Panc1 (cell line): ENCODE data around the gene RSAD2. TPM values are rescaled to one million over a fixed set of nuclear protein-coding genes. Genes with fewer than 3 reads are reported as not detected.

ENCODE experiments used
- ATAC-seq: fragments of 200-7000 bp; cut with Tn5 transposase; 2 replicates; pipeline ENCODE4 v1.9.1; 2020; ENCODE audit warnings: mild to moderate bottlenecking, moderate library complexity
- BruUV-seq: library from RNA; stranded (reverse); fragments of 400-500 nt; replicated peaks from 2 replicates; lab custom pipeline; 2021; lab: Mats Ljungman, UMichigan
- CTCF ChIA-PET: fragments of 300-600 bp; sonication (Branson Sonifier 250); formaldehyde crosslinking; loops from one replicate; lab custom pipeline; 2022; ENCODE audit warnings: antibody characterized with exemption; lab: Charles Lee
- POLR2A ChIA-PET: fragments of 300-600 bp; sonication (Branson Sonifier 250); formaldehyde crosslinking; loops from one replicate; lab custom pipeline; 2022; ENCODE audit warnings: antibody characterized with exemption; lab: Charles Lee
- DNase-seq: peaks from one replicate; pipeline ENCODE4 v3.0.0-alpha.2; 2010; ENCODE audit warnings: low read depth, low spot score
- H3K27ac ChIP-seq: 2 replicates; pipeline ENCODE4 v1.5.1; 2011; ENCODE audit warnings: mild to moderate bottlenecking, low read length, inconsistent platforms
- H3K27me3 ChIP-seq: fragments of 200-500 bp; sonication (Bioruptor generic); 2 replicates; pipeline ENCODE4 v1.6.0; 2014; ENCODE audit warnings: low read length, inconsistent platforms; ENCODE audit not compliant: control insufficient read depth, insufficient read depth
- H3K36me3 ChIP-seq: fragments of 200-500 bp; sonication (Bioruptor generic); 2 replicates; pipeline ENCODE4 v1.5.1; 2014; ENCODE audit warnings: inconsistent platforms, mild to moderate bottlenecking, low read length, moderate library complexity; ENCODE audit not compliant: control insufficient read depth, insufficient read depth
- H3K4me1 ChIP-seq: 2 replicates; pipeline ENCODE4 v1.5.1; 2011; ENCODE audit warnings: inconsistent platforms, mild to moderate bottlenecking, low read length, moderate library complexity; ENCODE audit not compliant: control insufficient read depth, insufficient read depth
- H3K4me3 ChIP-seq, 2 experiments: 2 replicates each; pipeline ENCODE4 v1.5.1; 2011 to 2012; ENCODE audit warnings: low read depth in 2 of 2, low read length in 2 of 2, mild to moderate bottlenecking in 2 of 2, inconsistent platforms in 1 of 2, moderate library complexity in 1 of 2
- H3K9me3 ChIP-seq: fragments of 200-500 bp; sonication (Bioruptor generic); 2 replicates; pipeline ENCODE4 v1.5.1; 2014; ENCODE audit warnings: low read depth, mild to moderate bottlenecking, inconsistent platforms, low read length, moderate library complexity; ENCODE audit not compliant: control insufficient read depth, insufficient read depth
- POLR2AphosphoS5 ChIP-seq: IDR thresholded peaks from 2 replicates; pipeline ENCODE4 v1.6.1; 2012; ENCODE audit warnings: mild to moderate bottlenecking, low read depth, low read length, moderate library complexity
- SIN3A ChIP-seq: IDR thresholded peaks from 2 replicates; pipeline ENCODE4 v1.6.1; 2012; ENCODE audit warnings: low read depth, mild to moderate bottlenecking, low read length, moderate library complexity, borderline replicate concordance; ENCODE audit not compliant: insufficient read depth
- TCF7L2 ChIP-seq: IDR thresholded peaks from 2 replicates; pipeline ENCODE4 v1.6.1; 2011; ENCODE audit warnings: mild to moderate bottlenecking, low read depth, low read length, inconsistent platforms
- in situ Hi-C: cut with HindIII; loops from 2 replicates; pipeline ENCODE4 v1.10.0; 2016; ENCODE audit warnings: low sequenced_read_pairs, low pct_unique_long_range_greater_than_20kb
- intact Hi-C: fragments of 100-400 bp; cut with micrococcal nuclease; formaldehyde crosslinking; loops from one replicate; pipeline ENCODE4 v1.10.0; 2022; ENCODE audit not compliant: unreplicated experiment
- total RNA-seq: library from RNA; stranded (reverse); gene quantifications from one replicate; pipeline ENCODE4 v1.2.1, GENCODE V29; 2021; ENCODE audit not compliant: unreplicated experiment
- TF ChIP-seq, protein P1 (sequence below), 2 experiments: IDR thresholded peaks; 2 replicates each; pipeline ENCODE4 v1.6.1; 2011 to 2012; ENCODE audit warnings: low read depth in 2 of 2, control low read depth in 1 of 2, low read length in 1 of 2, mild to moderate bottlenecking in 1 of 2, moderate library complexity in 1 of 2; ENCODE audit not compliant: insufficient read depth in 1 of 2
- TF ChIP-seq, protein P2 (sequence below): fragments of 450-650 bp; IDR thresholded peaks from 2 replicates; pipeline ENCODE4 v1.5.1; 2017; ENCODE audit warnings: mild to moderate bottlenecking

RSAD2 gene
- total RNA-seq, 1 experiment from 2014 or later = 0.44 TPM

DNA sequence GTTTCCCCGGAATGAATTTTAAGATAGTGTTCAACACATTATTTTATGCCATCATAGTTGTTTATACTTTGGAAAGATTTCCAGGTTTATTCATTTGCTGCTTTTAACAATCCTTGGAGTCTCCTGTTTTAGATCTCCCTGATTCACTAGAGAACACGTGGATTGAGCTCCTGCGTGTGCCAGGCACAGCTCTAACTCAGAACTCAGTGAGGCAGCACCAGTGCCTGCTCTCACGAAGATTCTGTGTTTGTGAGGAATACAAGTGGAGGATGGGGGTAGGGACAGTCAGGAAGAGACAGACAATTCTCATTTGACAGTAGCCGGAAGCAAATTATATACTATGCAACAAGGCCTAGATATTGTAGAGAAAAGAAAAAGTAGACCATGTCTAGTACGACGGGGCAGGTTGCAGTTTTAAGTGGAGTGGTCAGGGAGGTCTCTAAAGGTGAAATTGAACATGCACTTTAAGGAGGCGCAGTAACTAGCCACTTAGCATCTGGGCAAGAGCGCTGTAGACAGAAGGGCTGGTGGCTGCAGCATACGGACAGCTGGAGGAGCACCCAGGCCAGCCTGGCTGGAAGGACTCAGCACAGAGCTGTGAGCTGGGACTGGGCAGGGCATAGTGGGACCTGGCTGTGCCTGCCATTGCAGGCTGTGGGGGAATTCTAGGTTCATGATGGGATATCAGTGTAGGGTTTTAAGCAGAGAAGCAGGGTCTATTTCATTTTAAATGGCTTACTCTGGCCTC, 63.9 kb downstream of the RSAD2 start:
- Histone ChIP-seq H3K36me3 (no peaks in the 10 kb centered on the region), H3K27ac (no peak overlapping the region), H3K4me3 (no peak overlapping the region), H3K9me3 (no peaks in the 10 kb centered on the region), H3K27me3 (no peaks in the 10 kb centered on the region), H3K4me1 (no peaks in the 10 kb centered on the region)
- POLR2A ChIA-PET = no interaction called here
- intact Hi-C loops (no loop called here), in situ Hi-C loops (no loop called here)
- TF ChIP-seq, protein P1, sequence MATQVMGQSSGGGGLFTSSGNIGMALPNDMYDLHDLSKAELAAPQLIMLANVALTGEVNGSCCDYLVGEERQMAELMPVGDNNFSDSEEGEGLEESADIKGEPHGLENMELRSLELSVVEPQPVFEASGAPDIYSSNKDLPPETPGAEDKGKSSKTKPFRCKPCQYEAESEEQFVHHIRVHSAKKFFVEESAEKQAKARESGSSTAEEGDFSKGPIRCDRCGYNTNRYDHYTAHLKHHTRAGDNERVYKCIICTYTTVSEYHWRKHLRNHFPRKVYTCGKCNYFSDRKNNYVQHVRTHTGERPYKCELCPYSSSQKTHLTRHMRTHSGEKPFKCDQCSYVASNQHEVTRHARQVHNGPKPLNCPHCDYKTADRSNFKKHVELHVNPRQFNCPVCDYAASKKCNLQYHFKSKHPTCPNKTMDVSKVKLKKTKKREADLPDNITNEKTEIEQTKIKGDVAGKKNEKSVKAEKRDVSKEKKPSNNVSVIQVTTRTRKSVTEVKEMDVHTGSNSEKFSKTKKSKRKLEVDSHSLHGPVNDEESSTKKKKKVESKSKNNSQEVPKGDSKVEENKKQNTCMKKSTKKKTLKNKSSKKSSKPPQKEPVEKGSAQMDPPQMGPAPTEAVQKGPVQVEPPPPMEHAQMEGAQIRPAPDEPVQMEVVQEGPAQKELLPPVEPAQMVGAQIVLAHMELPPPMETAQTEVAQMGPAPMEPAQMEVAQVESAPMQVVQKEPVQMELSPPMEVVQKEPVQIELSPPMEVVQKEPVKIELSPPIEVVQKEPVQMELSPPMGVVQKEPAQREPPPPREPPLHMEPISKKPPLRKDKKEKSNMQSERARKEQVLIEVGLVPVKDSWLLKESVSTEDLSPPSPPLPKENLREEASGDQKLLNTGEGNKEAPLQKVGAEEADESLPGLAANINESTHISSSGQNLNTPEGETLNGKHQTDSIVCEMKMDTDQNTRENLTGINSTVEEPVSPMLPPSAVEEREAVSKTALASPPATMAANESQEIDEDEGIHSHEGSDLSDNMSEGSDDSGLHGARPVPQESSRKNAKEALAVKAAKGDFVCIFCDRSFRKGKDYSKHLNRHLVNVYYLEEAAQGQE (IDR thresholded peaks at IDR 0.05; ENCODE audit: insufficient read depth in 1 of 2, low read depth in 2 of 2, low read length in 1 of 2) = no peak
- TF ChIP-seq POLR2AphosphoS5 (no peak), SIN3A (no peak), TCF7L2 (no peak)
- TF ChIP-seq, protein P2, sequence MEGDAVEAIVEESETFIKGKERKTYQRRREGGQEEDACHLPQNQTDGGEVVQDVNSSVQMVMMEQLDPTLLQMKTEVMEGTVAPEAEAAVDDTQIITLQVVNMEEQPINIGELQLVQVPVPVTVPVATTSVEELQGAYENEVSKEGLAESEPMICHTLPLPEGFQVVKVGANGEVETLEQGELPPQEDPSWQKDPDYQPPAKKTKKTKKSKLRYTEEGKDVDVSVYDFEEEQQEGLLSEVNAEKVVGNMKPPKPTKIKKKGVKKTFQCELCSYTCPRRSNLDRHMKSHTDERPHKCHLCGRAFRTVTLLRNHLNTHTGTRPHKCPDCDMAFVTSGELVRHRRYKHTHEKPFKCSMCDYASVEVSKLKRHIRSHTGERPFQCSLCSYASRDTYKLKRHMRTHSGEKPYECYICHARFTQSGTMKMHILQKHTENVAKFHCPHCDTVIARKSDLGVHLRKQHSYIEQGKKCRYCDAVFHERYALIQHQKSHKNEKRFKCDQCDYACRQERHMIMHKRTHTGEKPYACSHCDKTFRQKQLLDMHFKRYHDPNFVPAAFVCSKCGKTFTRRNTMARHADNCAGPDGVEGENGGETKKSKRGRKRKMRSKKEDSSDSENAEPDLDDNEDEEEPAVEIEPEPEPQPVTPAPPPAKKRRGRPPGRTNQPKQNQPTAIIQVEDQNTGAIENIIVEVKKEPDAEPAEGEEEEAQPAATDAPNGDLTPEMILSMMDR = no peak
- CTCF ChIA-PET = no interaction called here
- no peak for ATAC-seq
- DNase-seq = no peak
- no TSS peak for BruUV-seq

DNA sequence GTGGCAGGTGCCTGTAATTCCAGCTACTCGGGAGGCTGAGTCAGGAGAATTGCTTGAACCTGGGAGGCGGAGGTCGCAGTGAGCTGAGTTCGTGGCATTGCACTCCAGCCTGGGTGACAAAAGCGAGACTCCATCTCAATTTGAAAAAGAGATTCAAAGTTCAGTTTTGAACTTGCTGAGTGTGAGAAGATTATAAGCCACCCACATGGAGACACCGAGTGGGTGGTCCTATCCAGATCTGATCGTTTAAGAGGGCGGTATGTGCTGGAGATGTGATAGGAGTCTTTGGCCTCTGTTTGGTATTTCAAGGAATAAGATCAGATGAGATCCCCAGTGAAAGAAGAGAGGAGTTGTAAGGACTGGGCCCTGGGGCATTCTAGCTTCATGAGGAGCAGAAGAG, 65.3 kb downstream of the RSAD2 start:
- ChIA-PET CTCF (no interaction called here), POLR2A (no interaction called here)
- intact Hi-C loops (no loop called here), in situ Hi-C loops (no loop called here)
- no TSS peak for BruUV-seq
- Histone ChIP-seq H3K27ac (no peak overlapping the region), H3K36me3 (no peaks in the 10 kb centered on the region), H3K4me3 (no peak overlapping the region), H3K9me3 (no peaks in the 10 kb centered on the region), H3K27me3 (no peaks in the 10 kb centered on the region), H3K4me1 (no peaks in the 10 kb centered on the region)
- no peak for ATAC-seq
- no peak for DNase-seq
- TF ChIP-seq SIN3A (no peak), TCF7L2 (no peak), POLR2AphosphoS5 (no peak)
- TF ChIP-seq, protein P1 (IDR thresholded peaks at IDR 0.05; ENCODE audit: insufficient read depth in 1 of 2, low read depth in 2 of 2, low read length in 1 of 2) = no peak
- TF ChIP-seq, protein P2 = no peak
